ENCODE data around the gene PTPN2.

- TF ChIP-seq POLR2A (IDR thresholded peaks at IDR 0.05; ENCODE audit: low read depth, low read length): no peak
- no peak for TF ChIP-seq TAF1 (IDR thresholded peaks at IDR 0.05; ENCODE audit: borderline replicate concordance, low read depth, low read length)
- TF ChIP-seq POLR2AphosphoS5 (IDR thresholded peaks at IDR 0.05; ENCODE audit: low read depth, low read length): no peak
Measured at GRCh38 chr18:12839057-12839525, 44.9 kb downstream of the PTPN2 start.

Data from GM12892 (cell line).